Measurements from ENCODE around the gene AOC3.
"Not testable (repeated sequence)": the region's sequence is repeated elsewhere in the genome, so short reads cannot be mapped to it uniquely, and the experiment has no call there.

The AOC3 gene

DNA sequence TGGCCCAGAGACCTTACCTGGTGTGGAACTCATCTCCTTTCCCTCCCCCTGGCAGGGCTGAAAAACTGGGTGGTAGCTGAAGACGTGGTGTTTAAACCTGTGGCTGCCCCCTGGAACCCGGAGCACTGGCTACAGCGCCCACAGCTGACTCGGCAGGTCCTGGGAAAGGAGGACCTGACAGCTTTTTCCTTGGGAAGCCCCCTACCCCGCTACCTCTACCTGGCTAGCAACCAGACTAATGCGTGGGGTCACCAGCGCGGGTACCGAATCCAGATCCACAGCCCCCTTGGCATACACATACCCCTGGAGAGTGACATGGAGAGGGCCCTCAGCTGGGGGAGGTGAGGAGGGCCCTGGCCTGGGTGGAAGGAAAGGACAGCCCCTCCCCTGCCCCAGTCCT is 2.0 kb upstream of the AOC3 start:
- H3K4me3 ChIP-seq (replicated peaks; ENCODE audit: low read depth, low read length), result no peak overlapping the region
- DNase-seq (ENCODE audit: extremely low read depth, low read depth), result no peak
- TF ChIP-seq, protein P1, sequence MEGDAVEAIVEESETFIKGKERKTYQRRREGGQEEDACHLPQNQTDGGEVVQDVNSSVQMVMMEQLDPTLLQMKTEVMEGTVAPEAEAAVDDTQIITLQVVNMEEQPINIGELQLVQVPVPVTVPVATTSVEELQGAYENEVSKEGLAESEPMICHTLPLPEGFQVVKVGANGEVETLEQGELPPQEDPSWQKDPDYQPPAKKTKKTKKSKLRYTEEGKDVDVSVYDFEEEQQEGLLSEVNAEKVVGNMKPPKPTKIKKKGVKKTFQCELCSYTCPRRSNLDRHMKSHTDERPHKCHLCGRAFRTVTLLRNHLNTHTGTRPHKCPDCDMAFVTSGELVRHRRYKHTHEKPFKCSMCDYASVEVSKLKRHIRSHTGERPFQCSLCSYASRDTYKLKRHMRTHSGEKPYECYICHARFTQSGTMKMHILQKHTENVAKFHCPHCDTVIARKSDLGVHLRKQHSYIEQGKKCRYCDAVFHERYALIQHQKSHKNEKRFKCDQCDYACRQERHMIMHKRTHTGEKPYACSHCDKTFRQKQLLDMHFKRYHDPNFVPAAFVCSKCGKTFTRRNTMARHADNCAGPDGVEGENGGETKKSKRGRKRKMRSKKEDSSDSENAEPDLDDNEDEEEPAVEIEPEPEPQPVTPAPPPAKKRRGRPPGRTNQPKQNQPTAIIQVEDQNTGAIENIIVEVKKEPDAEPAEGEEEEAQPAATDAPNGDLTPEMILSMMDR (IDR thresholded peaks at IDR 0.05; ENCODE audit: low read depth, low read length, missing control alignments), result no peak

DNA sequence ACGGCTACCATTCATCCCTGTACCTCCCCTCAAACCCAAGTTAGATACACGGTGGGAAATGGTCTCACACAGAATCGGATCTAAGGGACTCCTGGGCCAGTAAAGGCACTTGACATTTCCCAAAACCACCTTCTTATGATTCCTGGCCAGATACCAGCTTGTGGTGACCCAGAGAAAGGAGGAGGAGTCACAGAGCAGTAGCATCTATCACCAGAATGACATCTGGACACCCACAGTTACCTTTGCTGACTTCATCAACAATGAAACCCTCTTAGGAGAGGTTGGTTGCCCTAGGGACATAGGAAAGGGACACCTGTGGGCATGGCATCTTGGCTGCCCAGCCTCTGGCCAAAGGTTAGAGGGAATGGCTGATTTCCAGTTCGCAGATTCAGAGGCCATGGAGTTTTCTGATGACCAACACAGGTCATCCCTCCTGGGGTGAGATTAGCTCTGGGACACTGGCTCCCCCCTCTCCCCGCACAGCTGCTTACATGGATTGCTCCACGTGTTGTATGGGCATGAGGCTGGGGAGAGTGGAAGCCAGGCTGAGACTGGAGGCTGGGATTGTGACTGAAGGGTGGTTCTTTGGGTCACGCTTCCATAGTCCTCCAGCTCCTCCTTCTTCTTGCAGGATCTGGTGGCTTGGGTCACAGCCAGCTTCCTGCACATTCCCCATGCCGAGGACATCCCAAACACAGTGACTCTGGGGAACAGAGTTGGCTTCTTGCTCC is 1.4 kb upstream of the AOC3 start:
- TF ChIP-seq, protein P1 (IDR thresholded peaks at IDR 0.05; ENCODE audit: low read depth, low read length, missing control alignments), result no peak
- no peak for DNase-seq (ENCODE audit: extremely low read depth, low read depth)
- no peak overlapping the region for H3K4me3 ChIP-seq (replicated peaks; ENCODE audit: low read depth, low read length)

DNA sequence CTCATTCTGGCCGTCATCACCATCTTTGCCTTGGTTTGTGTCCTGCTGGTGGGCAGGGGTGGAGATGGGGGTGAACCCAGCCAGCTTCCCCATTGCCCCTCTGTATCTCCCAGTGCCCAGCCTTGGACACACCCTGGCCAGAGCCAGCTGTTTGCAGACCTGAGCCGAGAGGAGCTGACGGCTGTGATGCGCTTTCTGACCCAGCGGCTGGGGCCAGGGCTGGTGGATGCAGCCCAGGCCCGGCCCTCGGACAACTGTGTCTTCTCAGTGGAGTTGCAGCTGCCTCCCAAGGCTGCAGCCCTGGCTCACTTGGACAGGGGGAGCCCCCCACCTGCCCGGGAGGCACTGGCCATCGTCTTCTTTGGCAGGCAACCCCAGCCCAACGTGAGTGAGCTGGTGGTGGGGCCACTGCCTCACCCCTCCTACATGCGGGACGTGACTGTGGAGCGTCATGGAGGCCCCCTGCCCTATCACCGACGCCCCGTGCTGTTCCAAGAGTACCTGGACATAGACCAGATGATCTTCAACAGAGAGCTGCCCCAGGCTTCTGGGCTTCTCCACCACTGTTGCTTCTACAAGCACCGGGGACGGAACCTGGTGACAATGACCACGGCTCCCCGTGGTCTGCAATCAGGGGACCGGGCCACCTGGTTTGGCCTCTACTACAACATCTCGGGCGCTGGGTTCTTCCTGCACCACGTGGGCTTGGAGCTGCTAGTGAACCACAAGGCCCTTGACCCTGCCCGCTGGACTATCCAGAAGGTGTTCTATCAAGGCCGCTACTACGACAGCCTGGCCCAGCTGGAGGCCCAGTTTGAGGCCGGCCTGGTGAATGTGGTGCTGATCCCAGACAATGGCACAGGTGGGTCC is 607 bp downstream of the AOC3 start:
- not testable (repeated sequence) for DNase-seq (ENCODE audit: extremely low read depth, low read depth); H3K4me3 ChIP-seq (replicated peaks; ENCODE audit: low read depth, low read length)

DNA sequence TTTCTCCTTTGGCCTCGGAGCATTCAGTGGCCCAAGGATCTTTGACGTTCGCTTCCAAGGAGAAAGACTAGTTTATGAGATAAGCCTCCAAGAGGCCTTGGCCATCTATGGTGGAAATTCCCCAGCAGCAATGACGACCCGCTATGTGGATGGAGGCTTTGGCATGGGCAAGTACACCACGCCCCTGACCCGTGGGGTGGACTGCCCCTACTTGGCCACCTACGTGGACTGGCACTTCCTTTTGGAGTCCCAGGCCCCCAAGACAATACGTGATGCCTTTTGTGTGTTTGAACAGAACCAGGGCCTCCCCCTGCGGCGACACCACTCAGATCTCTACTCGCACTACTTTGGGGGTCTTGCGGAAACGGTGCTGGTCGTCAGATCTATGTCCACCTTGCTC is 1.4 kb downstream of the AOC3 start:
- TF ChIP-seq, protein P1 (IDR thresholded peaks at IDR 0.05; ENCODE audit: low read depth, low read length, missing control alignments), result no peak
- H3K4me3 ChIP-seq (replicated peaks; ENCODE audit: low read depth, low read length), result no peak overlapping the region
- no peak for DNase-seq (ENCODE audit: extremely low read depth, low read depth)

DNA sequence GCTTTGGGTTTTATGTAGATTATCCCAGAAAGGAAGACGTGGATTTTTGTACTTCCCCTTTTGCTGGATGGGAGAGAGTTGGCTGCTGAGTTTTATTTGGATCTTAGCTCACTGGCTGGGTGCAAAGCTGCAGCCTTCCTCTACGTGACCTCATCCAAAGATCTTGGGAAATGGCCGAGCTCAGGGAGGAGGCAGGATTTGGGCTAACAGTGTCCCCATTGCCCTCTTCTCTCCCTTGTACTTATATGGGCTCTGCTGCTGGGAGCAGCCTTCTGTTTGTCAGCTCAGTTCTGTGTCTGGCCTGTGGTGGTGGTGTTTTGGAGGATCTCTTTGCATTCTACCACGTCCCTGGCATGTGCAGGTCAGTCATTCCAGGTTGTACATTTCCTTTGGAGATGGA is 2.0 kb downstream of the AOC3 start:
- DNase-seq (ENCODE audit: extremely low read depth, low read depth), result no peak
- TF ChIP-seq, protein P1 (IDR thresholded peaks at IDR 0.05; ENCODE audit: low read depth, low read length, missing control alignments), result no peak
- H3K4me3 ChIP-seq (replicated peaks; ENCODE audit: low read depth, low read length), result no peak overlapping the region

DNA sequence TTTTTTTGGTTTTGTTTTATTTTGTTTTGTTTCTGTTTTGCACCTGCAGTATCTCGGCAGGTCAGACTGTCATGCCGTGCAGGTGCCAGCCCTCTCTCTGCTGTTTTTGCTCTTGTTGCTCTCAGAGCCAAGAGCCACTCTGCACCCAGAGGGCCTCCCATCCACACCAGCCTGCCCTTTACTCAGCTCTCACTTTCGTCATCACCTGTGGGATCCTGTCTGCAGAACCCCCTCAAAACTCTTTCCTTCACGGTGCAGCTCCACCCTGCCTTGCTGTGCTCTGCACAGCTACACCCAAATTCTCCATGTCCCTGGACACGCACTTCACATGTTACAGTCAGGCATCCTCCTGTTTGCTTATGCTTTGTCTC is 2.6 kb downstream of the AOC3 start:
- no peak overlapping the region for H3K4me3 ChIP-seq (replicated peaks; ENCODE audit: low read depth, low read length)
- DNase-seq (ENCODE audit: extremely low read depth, low read depth), result no peak
- TF ChIP-seq, protein P1 (IDR thresholded peaks at IDR 0.05; ENCODE audit: low read depth, low read length, missing control alignments), result no peak

DNA sequence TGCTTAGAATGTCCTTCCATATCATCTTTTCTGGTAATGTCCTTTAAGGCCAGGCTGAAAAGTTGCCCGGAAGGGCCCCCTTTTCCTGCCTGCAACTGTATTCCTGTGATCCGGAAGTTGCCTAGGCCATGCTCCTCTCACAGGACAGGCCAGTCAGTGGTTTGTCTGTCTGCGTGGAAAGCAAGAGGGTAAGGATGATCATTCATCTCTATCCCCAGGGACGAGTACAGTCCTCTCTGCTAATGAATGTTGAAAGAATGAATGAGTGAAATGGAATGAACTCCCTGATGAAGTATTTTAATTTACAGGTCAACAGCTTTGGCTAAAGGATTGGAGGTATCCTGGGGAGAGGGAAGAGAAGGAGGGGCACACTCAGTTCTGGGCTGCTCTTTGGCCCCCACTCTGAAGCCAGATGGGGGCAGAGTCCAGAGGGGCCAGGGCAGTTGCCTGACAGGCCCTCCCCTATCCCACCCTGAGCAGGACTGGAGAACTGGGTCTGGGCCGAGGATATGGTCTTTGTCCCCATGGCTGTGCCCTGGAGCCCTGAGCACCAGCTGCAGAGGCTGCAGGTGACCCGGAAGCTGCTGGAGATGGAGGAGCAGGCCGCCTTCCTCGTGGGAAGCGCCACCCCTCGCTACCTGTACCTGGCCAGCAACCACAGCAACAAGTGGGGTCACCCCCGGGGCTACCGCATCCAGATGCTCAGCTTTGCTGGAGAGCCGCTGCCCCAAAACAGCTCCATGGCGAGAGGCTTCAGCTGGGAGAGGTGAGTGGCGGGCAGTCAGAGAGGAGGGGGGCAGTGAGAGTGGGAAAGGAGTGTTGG is 3.2 kb downstream of the AOC3 start:
- no peak for DNase-seq (ENCODE audit: extremely low read depth, low read depth)
- TF ChIP-seq, protein P1 (IDR thresholded peaks at IDR 0.05; ENCODE audit: low read depth, low read length, missing control alignments), result no peak
- no peak overlapping the region for H3K4me3 ChIP-seq (replicated peaks; ENCODE audit: low read depth, low read length)

Measured in HFF-Myc (cell line).